HG03159 (cell line): ENCODE results near the gene PSPC1.
"Not testable (repeated sequence)": the region's sequence is repeated elsewhere in the genome, so short reads cannot be mapped to it uniquely, and the experiment has no call there.

Experiments used
- ATAC-seq: cut with Tn5 transposase; IDR thresholded peaks from one replicate; pipeline ENCODE4 v1.9.1; 2021; ENCODE audit warnings: mild to moderate bottlenecking, moderate library complexity; ENCODE audit not compliant: unreplicated experiment

The PSPC1 gene, protein sequence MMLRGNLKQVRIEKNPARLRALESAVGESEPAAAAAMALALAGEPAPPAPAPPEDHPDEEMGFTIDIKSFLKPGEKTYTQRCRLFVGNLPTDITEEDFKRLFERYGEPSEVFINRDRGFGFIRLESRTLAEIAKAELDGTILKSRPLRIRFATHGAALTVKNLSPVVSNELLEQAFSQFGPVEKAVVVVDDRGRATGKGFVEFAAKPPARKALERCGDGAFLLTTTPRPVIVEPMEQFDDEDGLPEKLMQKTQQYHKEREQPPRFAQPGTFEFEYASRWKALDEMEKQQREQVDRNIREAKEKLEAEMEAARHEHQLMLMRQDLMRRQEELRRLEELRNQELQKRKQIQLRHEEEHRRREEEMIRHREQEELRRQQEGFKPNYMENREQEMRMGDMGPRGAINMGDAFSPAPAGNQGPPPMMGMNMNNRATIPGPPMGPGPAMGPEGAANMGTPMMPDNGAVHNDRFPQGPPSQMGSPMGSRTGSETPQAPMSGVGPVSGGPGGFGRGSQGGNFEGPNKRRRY

DNA sequence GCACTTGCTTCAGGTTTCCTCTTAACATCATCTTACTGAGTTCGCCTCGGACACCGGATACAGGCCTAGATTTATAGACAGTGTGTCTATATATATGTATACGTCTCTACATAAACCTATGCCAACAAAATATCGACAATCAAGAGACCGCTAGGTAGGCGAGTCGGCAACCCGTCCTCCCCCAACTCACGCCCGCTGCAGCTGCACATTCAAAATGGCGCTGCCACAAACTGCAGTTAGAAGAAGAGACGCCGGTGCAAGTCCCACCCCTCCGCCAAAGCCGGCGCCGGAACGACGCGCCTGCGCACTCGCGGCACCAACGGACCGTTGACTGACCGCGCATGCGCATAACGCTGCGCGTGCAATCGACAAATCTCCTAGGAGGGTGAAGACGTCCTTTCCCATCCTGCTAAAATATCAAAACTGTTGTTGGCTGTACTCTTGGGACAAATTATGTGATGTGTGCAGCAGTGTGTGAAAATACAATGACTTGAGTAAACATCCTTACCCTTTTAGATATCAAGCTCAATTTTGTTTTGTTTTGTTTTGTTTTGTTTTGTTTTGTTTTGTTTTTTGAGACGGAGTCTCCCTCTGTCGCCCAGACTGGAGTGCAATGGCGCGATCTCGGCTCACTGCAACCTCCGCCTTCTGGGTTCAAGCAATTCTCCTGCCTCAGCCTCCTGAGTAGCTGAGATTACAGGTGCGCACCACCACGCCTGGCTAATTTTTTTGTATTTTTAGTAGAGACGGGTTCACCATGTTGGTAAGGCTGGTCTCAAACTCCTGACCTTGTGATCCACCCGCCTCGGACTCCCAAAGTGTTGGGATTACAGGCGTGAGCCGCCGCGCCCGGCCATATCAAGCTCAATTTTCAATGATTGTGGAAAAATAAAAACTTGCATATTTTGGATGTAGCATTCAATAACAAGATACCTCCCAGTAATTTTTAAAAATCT is at the start of gene PSPC1:
TSS of gene PSPC1 (minus strand) at position 219 of the 956 bp plus-strand sequence. CDS start at position 31, 188 bp downstream.
- ATAC-seq = peak; percentile 85

DNA sequence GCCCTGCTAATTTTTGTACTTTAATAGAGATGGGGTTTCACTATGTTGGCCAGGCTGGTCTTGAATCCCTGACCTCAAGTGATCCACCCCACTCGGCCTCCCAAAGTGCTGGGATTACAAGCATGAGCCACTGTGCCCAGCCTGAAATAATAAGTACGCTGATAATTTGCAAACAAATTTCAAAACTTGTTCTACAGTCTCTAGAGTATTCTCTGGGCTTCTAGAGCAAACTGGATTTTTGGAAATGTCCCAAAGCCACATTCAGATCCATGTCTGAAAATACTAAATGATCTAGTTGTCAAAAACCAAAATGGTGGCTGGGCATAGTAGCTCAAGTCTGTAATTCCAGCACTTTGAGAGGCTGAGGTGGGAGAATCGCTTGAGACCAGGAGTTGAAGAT is 39.9 kb upstream of the PSPC1 start:
- ATAC-seq = no peak

DNA sequence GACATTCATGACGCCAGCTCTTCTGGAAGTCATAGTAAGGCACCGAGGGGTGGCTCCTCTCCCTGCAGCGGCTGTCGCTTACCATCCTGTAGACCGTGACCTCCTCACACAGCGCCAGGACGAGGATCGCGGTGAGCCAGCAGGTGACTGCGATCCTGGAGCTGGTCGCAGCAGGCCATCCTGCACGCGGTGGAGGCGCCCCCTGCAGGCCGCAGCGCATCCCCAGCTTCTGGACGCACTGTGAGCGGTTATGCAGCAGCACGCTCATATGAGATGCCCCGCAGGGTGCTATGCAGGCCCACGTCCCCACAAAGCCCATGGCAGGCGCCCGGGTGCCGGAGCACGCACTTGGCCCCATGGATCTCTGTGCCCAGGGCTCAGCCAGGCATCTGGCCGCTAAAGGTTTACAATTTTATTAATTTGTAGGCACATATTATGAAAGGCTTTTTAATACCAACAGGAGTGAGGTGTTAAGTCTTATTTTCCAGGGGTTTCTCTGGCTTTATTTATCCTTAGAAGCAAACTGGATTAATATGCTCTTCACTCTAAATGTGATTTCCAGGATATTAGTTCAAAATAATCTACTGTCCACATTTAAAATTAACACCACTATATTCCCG is 35.6 kb upstream of the PSPC1 start:
- no peak for ATAC-seq

DNA sequence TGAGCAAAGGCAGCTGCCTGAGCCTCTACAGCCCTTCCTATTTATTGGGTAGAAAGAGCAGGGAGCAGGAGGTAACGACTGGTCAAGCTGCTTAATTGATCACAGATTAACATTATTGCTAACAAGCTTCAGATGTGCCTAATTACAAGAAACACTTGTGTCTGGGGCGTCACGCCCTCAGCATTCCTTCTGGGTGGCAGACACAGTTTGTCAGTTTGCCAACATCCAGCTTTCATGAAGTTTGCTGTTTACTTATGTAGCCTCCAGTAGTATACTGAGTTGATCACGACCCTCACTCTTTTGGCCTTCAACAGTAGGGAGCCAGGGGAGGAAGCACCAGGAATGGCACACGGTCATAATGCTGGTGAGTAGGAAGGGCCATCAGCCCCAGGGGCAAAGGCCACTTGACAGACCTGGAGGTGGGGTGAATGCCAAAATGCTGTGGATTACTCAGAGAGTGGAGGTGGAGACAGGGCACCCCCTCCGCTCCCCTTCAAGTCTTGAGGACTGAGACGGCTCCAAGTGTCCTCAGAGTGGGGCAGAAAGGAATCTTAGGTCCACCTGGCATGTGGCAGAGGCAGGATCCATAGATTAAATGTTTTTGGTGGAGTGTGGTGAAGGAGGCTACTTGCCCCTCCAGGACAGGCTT is 34.9 kb upstream of the PSPC1 start:
- no peak for ATAC-seq

DNA sequence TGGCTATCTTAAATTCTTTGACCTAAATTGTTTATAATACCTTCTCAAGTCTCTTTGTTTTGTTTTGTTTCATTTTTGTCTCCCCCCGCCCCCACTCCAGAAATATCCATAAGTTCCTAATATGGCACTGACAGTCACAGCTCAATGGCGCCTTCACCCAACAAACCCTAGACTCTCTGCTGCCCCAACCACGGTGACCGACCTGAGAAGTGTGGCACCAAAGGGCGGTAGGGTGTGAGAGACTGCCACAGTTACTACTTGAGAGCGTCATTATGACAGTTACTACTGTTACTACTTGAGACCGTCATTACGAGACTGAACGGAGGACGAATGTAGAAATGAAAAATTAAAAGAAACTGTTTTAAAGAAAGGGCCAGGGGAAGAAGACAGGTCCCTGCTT is 34.4 kb upstream of the PSPC1 start:
- no peak for ATAC-seq

DNA sequence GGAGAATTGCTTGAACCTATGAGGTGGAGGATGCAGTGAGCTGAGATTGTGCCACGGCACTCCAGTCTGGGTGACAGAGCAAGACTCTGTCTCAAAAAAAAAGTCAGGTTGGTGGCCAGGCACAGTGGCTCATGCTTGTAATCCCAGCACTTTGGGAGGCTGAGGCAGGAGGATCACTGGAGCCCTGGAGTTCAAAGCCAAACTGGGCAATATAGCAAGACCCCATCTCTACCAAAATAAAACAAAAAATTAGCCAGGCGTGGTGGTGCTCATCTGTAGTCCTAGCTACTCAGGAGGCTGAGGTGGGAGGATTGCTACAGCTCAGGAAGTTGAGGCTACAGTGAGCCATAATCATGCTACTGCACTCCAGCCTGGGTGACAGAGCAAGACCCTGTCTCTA is 33.1 kb upstream of the PSPC1 start:
- ATAC-seq = not testable (repeated sequence)

DNA sequence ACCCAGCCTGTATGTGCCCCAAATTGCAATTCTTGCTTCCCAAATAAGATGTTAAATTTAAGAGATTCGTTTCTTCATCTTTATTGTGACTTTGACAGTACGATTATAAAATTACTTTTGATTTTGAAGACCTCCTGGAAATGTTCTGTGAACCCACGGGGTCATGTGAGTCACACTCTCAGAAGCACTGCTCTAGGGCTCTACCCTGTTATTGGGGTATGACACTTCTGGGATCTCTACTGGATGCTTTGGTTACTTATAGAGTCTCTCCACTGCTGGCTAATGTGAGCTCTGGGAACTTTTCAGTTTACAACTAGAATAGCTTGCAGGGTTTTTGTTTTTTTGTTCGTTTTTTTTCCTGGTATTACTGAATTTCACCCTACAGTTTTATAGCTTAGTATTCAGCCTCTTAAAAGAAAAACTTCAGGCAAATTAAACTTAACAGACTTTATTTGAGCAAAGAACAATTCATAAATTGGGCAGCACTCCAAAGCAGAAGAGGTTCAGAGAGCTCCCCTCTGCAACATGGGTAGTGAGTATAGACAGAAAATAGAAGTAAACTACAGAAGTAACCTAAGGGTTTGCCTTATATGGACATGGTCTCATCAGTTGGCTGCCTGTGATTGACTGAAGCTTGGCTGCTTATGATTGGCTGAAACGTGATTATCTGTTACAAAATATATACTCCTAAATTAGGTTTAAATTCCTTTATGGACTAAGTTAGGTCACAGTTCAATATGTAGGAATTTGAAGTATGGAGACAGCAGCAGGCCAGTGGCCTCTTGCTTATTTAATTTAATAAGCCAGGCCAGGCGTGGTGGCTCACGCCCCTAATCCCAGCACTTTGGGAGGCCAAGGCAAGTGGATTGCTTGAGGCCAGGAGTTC is 28.5 kb upstream of the PSPC1 start:
- ATAC-seq = no peak

DNA sequence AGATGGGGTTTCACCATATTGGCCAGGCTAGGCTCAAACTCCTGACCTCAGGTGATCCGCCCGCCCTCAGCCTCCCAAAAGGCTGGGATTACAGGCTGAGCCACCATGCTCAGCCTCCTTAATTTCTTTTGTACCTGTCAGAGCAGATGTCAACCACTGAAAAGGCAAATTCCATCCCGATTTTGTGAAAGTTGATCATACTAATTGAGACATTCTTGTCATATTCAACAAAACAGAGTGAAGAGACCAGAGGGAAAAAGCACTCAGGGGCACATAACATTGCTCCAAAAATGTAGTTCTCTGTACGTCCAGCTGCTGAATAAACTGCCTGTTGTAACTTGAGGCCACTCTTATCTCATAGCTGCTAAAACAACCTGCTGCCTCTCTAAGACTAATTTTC is 27.4 kb upstream of the PSPC1 start:
- no peak for ATAC-seq

DNA sequence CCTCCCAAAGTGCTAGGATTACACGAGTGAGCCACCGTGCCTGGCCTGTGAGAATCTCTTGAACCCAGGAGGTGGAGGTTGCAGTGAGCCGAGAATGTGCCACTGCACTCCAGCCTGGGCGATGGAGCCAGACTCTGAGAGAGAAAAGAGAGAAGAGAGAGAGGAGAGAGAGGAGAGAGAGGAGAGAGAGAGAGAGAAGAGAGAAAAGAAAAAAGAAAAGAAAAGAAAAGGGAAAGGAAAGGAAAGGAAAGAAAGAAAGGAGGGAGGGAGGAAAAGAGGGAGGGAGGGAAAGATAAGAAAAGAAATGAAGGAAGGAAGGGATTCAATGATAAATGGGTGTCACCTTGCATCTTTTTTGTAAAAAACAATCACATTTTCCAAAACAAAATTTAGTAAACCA is 23.0 kb upstream of the PSPC1 start:
- no peak for ATAC-seq

DNA sequence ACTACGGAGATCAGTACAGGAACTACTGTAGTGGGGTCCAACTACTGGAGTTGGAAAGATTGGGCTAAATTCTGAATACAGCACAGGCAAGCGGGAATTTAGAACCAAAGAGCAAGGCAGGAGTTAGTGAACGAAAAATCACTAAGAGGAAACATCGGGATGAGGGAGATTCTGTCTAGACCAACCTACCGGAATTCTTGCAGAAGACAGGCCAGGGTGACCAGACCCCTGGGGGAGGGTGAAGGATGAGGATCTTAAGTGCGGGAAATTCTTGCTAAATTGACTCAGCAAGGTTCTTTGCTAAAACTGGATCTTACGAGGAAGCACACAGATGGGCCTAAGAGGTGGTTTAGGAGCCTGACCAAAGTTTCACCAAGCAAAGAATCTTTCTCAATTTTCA is 13.2 kb upstream of the PSPC1 start:
- no peak for ATAC-seq

DNA sequence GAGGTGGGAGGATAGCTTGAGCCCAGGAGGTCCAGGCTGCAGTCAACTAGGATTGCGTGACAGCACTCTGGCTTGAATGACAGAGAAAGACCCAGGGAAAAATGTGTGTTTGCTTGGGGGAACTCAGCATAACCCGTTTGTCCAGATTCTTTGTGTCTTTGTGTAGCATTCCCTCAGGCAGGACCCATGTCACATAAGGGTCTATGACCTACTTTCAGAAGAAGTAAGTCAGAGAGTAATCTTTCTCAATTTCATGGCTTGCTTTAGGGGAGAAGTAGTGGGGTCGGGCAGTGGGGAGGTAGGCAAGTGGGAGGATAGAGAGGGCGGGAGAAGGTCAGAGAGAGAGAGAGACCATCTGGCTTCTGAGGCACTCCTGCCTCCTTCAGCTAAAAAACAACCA is 11.9 kb upstream of the PSPC1 start:
- ATAC-seq = no peak

DNA sequence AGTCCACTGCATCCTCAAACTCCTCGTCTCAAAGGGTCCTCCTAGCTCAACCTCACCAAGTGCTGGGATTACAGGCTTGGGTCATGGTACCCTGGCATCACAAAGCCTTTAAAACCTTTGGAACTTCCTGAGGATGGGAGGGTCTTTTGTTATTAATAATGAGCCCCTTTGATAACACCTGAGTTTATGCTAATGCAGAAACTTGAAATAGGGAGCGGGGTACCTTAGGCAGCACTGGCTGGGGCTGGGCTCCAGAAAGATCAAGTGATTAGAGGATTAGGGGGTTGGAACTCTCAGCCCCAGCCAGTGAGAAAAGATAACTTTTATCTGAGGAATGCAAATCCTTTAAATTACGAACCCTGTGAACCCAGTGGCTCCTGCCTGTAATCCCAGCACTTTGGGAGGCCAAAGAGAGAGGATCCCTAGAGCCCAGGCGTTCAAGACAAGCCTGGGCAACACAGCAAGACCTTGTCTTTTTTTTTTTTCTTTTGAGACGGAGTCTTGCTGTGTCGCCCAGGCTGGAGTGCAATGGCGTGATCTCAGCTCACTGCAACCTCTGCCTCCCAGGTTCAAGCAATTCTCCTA is 9.3 kb upstream of the PSPC1 start:
- no peak for ATAC-seq

DNA sequence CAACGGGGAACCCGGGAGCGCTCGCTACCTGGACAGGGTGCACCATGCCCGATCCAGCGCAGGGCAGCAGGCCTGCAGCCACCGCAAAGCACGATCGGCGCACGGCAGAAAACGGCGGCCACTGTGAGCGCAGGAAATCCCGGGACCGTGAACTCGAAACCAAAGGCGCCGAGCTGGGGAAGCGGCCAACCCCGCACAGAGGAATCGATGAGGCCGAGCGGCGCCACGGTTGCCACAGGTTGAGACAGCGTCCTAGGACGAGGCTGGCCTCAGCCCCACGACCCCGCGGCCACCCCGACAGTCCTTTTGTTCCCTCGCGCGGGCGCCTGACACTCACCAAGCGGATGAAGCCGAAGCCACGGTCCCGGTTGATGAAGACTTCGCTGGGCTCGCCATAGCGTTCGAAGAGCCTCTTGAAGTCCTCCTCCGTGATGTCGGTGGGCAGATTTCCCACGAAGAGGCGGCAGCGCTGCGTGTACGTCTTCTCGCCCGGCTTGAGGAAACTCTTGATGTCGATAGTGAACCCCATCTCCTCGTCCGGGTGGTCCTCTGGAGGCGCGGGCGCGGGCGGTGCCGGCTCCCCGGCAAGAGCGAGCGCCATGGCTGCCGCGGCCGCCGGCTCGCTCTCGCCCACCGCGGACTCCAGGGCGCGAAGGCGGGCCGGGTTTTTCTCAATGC is 557 bp downstream of the PSPC1 start:
- ATAC-seq = peak; percentile 39

DNA sequence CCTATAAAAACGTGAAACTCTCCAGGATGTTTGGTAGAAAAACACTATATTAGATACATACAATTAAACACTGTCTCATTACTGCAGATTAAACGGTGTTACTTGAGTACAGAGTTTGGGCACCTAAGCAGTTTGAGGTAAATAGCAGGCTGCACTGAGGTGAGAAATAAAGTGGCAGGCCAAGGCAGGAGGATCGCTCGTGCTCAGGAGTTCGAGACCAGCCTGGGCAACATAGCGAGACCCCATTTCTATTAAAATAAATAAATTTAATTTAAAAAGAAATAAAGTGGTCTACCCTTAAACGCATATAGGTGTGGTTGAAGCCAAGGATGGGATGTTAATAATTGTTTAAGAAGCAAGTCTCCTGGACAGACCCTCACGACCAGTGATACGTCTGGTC is 1.2 kb downstream of the PSPC1 start:
- ATAC-seq = no peak

DNA sequence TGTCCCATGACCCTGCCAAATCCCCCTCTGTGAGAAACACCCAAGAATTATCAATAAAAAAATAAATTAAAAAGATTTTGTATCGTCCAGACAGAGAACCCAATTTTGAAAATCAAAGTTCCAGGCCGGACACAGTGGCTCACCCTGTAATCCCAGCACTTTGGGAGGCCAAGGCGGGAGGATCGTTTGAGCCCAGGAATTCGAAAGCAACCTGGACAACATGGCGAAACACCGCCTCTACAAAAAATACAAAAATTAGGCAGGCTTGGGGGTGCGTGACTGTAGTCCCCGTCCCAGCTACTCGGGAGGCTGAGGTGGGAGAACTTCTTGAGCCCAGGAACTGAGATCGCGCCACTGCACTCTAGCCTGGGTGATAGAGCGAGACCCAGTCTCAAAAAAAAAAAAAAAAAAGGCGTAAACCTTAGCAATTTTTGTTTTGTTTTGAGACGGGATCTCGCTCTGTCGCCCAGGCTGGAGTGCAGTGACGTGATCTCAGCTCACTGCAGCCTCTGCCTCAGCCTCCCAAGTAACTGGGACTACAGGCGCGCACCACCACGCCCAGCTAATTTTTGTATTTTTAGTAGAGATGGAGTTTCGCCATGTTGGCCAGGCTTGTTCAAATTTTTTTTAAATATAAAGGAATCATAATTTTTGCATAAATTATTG is 1.9 kb downstream of the PSPC1 start:
- not testable (repeated sequence) for ATAC-seq

DNA sequence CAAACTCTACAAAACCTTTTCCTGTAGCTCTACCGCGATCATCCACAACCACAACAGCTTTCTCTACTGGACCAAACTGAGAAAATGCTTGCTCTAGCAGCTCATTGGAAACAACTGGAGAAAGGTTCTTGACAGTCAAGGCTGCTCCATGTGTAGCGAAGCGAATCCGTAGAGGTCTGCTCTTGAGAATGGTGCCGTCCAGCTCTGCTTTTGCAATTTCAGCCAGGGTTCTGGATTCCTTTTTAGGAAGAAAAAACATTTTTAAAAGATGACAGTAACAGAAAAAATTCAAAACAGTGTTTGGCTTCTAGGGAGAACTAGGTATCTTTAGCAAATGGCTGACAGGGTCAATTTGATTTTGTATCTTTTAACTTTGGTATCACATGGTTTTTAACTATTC is 10.4 kb downstream of the PSPC1 start:
- no peak for ATAC-seq

DNA sequence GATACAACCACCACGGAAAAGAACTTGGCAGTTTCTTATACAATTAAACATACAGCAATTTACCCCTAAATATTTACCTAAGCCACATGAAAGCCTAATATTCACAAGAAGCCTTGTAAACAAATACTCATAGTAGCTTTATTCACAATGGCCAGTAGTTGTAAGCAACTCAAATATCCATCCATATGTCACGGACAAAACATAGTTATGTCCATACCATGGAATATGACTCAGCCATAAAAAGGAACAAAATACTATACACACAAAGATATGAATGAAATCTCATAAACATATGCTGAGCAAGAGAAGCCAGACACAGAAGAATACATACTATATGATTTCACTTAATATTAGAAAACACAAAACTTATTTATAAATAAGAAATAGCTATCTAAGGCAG is 12.9 kb downstream of the PSPC1 start:
- no peak for ATAC-seq

DNA sequence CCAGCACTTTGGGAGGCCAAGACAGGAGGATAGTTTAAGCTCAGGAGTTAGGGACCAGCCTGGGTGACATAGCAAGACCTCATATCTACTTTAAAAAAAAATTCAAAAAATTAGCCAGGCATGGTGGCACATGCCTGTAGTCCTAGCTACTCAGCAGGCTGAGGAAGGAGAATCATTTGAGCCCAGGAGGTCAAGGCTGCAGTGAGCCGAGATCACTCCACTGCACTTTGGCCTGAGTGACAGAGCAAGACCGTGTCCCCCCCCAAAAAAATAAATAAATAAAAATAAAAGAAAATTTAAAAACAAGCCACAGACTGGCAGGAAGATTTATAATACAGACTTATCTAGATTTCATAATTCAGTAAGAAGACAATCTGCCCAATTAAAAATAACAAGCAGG is 14.8 kb downstream of the PSPC1 start:
- no peak for ATAC-seq
